ENCODE data around the gene ZNF598. TPM values are rescaled to one million over a fixed set of nuclear protein-coding genes. Genes with fewer than 3 reads are reported as not detected.

ZNF598 gene
- total and polyA plus RNA-seq, 2 experiments from 2014 or later = 8.5 to 48.6 TPM

- TF ChIP-seq, protein P1, sequence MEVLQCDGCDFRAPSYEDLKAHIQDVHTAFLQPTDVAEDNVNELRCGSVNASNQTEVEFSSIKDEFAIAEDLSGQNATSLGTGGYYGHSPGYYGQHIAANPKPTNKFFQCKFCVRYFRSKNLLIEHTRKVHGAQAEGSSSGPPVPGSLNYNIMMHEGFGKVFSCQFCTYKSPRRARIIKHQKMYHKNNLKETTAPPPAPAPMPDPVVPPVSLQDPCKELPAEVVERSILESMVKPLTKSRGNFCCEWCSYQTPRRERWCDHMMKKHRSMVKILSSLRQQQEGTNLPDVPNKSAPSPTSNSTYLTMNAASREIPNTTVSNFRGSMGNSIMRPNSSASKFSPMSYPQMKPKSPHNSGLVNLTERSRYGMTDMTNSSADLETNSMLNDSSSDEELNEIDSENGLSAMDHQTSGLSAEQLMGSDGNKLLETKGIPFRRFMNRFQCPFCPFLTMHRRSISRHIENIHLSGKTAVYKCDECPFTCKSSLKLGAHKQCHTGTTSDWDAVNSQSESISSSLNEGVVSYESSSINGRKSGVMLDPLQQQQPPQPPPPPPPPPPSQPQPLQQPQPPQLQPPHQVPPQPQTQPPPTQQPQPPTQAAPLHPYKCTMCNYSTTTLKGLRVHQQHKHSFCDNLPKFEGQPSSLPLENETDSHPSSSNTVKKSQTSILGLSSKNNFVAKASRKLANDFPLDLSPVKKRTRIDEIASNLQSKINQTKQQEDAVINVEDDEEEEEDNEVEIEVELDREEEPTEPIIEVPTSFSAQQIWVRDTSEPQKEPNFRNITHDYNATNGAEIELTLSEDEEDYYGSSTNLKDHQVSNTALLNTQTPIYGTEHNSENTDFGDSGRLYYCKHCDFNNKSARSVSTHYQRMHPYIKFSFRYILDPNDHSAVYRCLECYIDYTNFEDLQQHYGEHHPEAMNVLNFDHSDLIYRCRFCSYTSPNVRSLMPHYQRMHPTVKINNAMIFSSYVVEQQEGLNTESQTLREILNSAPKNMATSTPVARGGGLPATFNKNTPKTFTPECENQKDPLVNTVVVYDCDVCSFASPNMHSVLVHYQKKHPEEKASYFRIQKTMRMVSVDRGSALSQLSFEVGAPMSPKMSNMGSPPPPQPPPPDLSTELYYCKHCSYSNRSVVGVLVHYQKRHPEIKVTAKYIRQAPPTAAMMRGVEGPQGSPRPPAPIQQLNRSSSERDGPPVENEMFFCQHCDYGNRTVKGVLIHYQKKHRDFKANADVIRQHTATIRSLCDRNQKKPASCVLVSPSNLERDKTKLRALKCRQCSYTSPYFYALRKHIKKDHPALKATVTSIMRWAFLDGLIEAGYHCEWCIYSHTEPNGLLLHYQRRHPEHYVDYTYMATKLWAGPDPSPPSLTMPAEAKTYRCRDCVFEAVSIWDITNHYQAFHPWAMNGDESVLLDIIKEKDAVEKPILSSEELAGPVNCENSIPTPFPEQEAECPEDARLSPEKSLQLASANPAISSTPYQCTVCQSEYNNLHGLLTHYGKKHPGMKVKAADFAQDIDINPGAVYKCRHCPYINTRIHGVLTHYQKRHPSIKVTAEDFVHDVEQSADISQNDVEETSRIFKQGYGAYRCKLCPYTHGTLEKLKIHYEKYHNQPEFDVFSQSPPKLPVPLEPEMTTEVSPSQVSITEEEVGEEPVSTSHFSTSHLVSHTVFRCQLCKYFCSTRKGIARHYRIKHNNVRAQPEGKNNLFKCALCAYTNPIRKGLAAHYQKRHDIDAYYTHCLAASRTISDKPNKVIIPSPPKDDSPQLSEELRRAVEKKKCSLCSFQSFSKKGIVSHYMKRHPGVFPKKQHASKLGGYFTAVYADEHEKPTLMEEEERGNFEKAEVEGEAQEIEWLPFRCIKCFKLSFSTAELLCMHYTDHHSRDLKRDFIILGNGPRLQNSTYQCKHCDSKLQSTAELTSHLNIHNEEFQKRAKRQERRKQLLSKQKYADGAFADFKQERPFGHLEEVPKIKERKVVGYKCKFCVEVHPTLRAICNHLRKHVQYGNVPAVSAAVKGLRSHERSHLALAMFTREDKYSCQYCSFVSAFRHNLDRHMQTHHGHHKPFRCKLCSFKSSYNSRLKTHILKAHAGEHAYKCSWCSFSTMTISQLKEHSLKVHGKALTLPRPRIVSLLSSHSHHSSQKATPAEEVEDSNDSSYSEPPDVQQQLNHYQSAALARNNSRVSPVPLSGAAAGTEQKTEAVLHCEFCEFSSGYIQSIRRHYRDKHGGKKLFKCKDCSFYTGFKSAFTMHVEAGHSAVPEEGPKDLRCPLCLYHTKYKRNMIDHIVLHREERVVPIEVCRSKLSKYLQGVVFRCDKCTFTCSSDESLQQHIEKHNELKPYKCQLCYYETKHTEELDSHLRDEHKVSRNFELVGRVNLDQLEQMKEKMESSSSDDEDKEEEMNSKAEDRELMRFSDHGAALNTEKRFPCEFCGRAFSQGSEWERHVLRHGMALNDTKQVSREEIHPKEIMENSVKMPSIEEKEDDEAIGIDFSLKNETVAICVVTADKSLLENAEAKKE (CRISPR knock-in tag; IDR thresholded peaks at IDR 0.05) = no peak
- no peak for TF ChIP-seq CREB1 (CRISPR knock-in tag; IDR thresholded peaks at IDR 0.05; ENCODE audit: low read depth)
- TF ChIP-seq, protein P2, sequence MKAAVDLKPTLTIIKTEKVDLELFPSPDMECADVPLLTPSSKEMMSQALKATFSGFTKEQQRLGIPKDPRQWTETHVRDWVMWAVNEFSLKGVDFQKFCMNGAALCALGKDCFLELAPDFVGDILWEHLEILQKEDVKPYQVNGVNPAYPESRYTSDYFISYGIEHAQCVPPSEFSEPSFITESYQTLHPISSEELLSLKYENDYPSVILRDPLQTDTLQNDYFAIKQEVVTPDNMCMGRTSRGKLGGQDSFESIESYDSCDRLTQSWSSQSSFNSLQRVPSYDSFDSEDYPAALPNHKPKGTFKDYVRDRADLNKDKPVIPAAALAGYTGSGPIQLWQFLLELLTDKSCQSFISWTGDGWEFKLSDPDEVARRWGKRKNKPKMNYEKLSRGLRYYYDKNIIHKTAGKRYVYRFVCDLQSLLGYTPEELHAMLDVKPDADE (IDR thresholded peaks at IDR 0.05) = no peak
Measured at GRCh38 chr16:2029350-2029749, 19.7 kb upstream of the ZNF598 start (continued).

GRCh38 chr16:2028620-2029220 is 19.1 kb upstream of the ZNF598 start:
- DNase-seq (ENCODE audit: low spot score) (no peak), ATAC-seq (no peak)
- H3K4me3 ChIP-seq = no peak overlapping the region
- no peaks in the 10 kb centered on the region; the same call in 1 of the 2 replicates for H3K4me1 ChIP-seq (ENCODE audit: insufficient read depth)
- no peaks in the 10 kb centered on the region for H3K9me3 Mint-ChIP-seq
- H3K4me3 Mint-ChIP-seq = no peak overlapping the region
- H3K27me3 ChIP-seq (ENCODE audit: insufficient read depth) = peaks cover 36% of the 10 kb centered on the region
- H3K27ac ChIP-seq (ENCODE audit: low read depth) = no peak overlapping the region
- H3F3A ChIP-seq (replicated peaks; ENCODE audit: low read depth) = peaks cover under 1% of the 10 kb centered on the region; the same call in 1 of the 2 replicates
- H4K20me1 ChIP-seq (replicated peaks; ENCODE audit: insufficient read depth) = no peaks in the 10 kb centered on the region
- no peaks in the 10 kb centered on the region for H3K36me3 ChIP-seq (ENCODE audit: insufficient read depth)
- no peaks in the 10 kb centered on the region for H3K36me3 Mint-ChIP-seq (ENCODE audit: low read depth)
- no peaks in the 10 kb centered on the region for H3K9me2 ChIP-seq (ENCODE audit: insufficient read depth)
- H3K4me1 Mint-ChIP-seq = peaks cover 9% of the 10 kb centered on the region
- no peaks in the 10 kb centered on the region for H3K79me2 ChIP-seq (replicated peaks; ENCODE audit: insufficient read depth)
- no peak overlapping the region for H3K4me2 ChIP-seq
- H3K27ac Mint-ChIP-seq = no peak overlapping the region
- H2AFZ ChIP-seq = no peak overlapping the region
- peaks cover 9% of the 10 kb centered on the region for H3K27me3 Mint-ChIP-seq (ENCODE audit: insufficient read depth, low read depth, poor library complexity)
- TF ChIP-seq CTCF (conservative IDR thresholded peaks at IDR 0.05; ENCODE audit: low read depth in 2 of 2) (no peak), REST (IDR thresholded peaks at IDR 0.05; ENCODE audit: unreplicated experiment) (no peak), JUNB (IDR thresholded peaks at IDR 0.05; ENCODE audit: unreplicated experiment) (no peak), NANOG (IDR thresholded peaks at IDR 0.05; ENCODE audit: borderline replicate concordance) (no peak), CREB1 (CRISPR knock-in tag; IDR thresholded peaks at IDR 0.05; ENCODE audit: low read depth) (no peak), STAT1 (IDR thresholded peaks at IDR 0.05; ENCODE audit: unreplicated experiment) (no peak), ZNF114 (CRISPR knock-in tag; IDR thresholded peaks at IDR 0.05) (no peak), ZNF331 (CRISPR knock-in tag; IDR thresholded peaks at IDR 0.05; ENCODE audit: low read depth) (no peak)
- TF ChIP-seq, protein P2 (IDR thresholded peaks at IDR 0.05) = no peak

Data from GM23338 (cell line).